B cell (primary cell): ENCODE data around the gene F8. TPM values are rescaled to one million over a fixed set of nuclear protein-coding genes. Genes with fewer than 3 reads are reported as not detected.

Source experiments
- ATAC-seq: fragments of 200-7000 bp; cut with Tn5 transposase; one replicate; pipeline ENCODE4 v1.10.0; 2021; ENCODE audit warnings: low read depth, mild to moderate bottlenecking, moderate number of reproducible peaks, moderate library complexity
- CTCF ChIA-PET: fragments of 350-600 bp; sonication (Branson Sonifier 250); formaldehyde crosslinking; loops from one replicate; lab custom pipeline; 2021; ENCODE audit warnings: antibody characterized with exemption, inconsistent platforms; lab: Charles Lee
- POLR2A ChIA-PET: fragments of 350-600 bp; sonication (Branson Sonifier 250); formaldehyde crosslinking; loops from one replicate; lab custom pipeline; 2021; ENCODE audit warnings: antibody characterized with exemption; lab: Charles Lee
- DNase-seq: peaks from one replicate; pipeline ENCODE4 v3.0.0; 2013
- H2AFZ ChIP-seq: 2 replicates; pipeline ENCODE4 v1.6.1; 2012; ENCODE audit warnings: mild to moderate bottlenecking, low read depth, low read length; ENCODE audit not compliant: insufficient read depth, poor library complexity, severe bottlenecking
- H3K27ac ChIP-seq, 2 donors: 1 replicate in 1 of 2; 2 replicates in 1 of 2; pipeline ENCODE4 v1.5.1; 2012 to 2013; ENCODE audit warnings: low read length in 2 of 2, mild to moderate bottlenecking in 2 of 2, moderate library complexity in 1 of 2
- H3K27me3 ChIP-seq, 4 experiments: fragments of 200-600 bp in 1 of 4; sonication (generic) in 1 of 4; replicated peaks in 1 of 4; 1 replicate in 2 of 4; 2 replicates in 2 of 4; pipeline versions ENCODE4 v1.6.1 to v1.7.0; 2013 to 2016; ENCODE audit warnings: low read length in 3 of 4, mild to moderate bottlenecking in 2 of 4, mixed read lengths in 1 of 4, moderate library complexity in 1 of 4; ENCODE audit not compliant: insufficient read depth in 4 of 4, control insufficient read depth in 3 of 4; ENCODE audit errors: control extremely low read depth in 1 of 4
- H3K36me3 ChIP-seq, 2 experiments: replicated peaks in 1 of 2; 1 replicate in 1 of 2; 2 replicates in 1 of 2; pipeline versions ENCODE4 v1.6.1 to v1.7.1; 2013; ENCODE audit warnings: low read length in 1 of 2; ENCODE audit not compliant: insufficient read depth in 2 of 2, control insufficient read depth in 1 of 2; ENCODE audit errors: control extremely low read depth in 1 of 2, extremely low read depth in 1 of 2
- H3K4me1 ChIP-seq, 2 donors: fragments of 200-600 bp in 1 of 2; sonication (generic) in 1 of 2; 1 replicate in 1 of 2; 2 replicates in 1 of 2; pipeline versions ENCODE4 v1.5.1 to v1.6.1; 2013 to 2017; ENCODE audit warnings: low read length in 2 of 2; ENCODE audit not compliant: control insufficient read depth in 2 of 2, insufficient read depth in 2 of 2
- H3K4me2 ChIP-seq: replicated peaks from 2 replicates; pipeline ENCODE3; 2012; ENCODE audit warnings: mild to moderate bottlenecking, low read depth, low read length; ENCODE audit not compliant: poor library complexity, severe bottlenecking
- H3K4me3 ChIP-seq, 5 experiments: fragments of 200-600 bp in 1 of 5; sonication (generic) in 1 of 5; 1 replicate in 3 of 5; 2 replicates in 2 of 5; pipeline versions ENCODE4 v1.5.1 to v1.7.0; 2011 to 2016; ENCODE audit warnings: low read length in 4 of 5, mild to moderate bottlenecking in 4 of 5, low read depth in 2 of 5, control low read depth in 1 of 5, moderate library complexity in 1 of 5; ENCODE audit not compliant: insufficient read depth in 1 of 5; ENCODE audit errors: control extremely low read depth in 1 of 5, extremely low read depth in 1 of 5
- H3K79me2 ChIP-seq: fragments of 200-600 bp; sonication (generic); one replicate; pipeline ENCODE4 v1.6.0; 2016; ENCODE audit warnings: low read length; ENCODE audit not compliant: control insufficient read depth, insufficient read depth
- H3K9ac ChIP-seq: fragments of 200-600 bp; sonication (generic); 2 replicates; pipeline ENCODE4 v1.6.1; 2017; ENCODE audit warnings: mild to moderate bottlenecking, low read length, moderate library complexity
- H3K9me3 ChIP-seq, 3 donors: one replicate each; pipeline versions ENCODE4 v1.6.1 to v1.7.1; 2013; ENCODE audit warnings: low read length in 2 of 3; ENCODE audit not compliant: control insufficient read depth in 2 of 3, insufficient read depth in 1 of 3; ENCODE audit errors: control extremely low read depth in 1 of 3
- H4K20me1 ChIP-seq: 2 replicates; pipeline ENCODE4 v1.6.0; 2012; ENCODE audit warnings: mild to moderate bottlenecking, low read length; ENCODE audit not compliant: insufficient read depth, control insufficient read depth, poor library complexity, severe bottlenecking
- H3K27ac Mint-ChIP-seq: one replicate; pipeline ENCODE4 v1.8.0; 2021; ENCODE audit warnings: mixed read lengths
- H3K27me3 Mint-ChIP-seq: one replicate; pipeline ENCODE4 v1.8.0; 2021; ENCODE audit warnings: mixed read lengths
- H3K4me1 Mint-ChIP-seq: one replicate; pipeline ENCODE4 v1.8.0; 2021; ENCODE audit warnings: mixed read lengths
- H3K4me3 Mint-ChIP-seq: one replicate; pipeline ENCODE4 v1.8.0; 2021; ENCODE audit warnings: mixed read lengths
- H3K9me3 Mint-ChIP-seq: one replicate; pipeline ENCODE4 v1.8.0; 2022; ENCODE audit warnings: mixed read lengths; ENCODE audit not compliant: insufficient read depth
- EZH2 ChIP-seq: IDR thresholded peaks from 2 replicates; pipeline ENCODE4 v1.6.1; 2012; ENCODE audit warnings: borderline replicate concordance, low read depth, mild to moderate bottlenecking, moderate library complexity, low read length; ENCODE audit not compliant: insufficient read depth, poor library complexity, severe bottlenecking
- WGBS: methylation state at CpG from one replicate; pipeline ENCODE4 v1.1.5; 2013; ENCODE audit warnings: missing lambda C conversion rate; ENCODE audit not compliant: insufficient coverage; 5-methylcytosine and 5-hydroxymethylcytosine counted together
- intact Hi-C: fragments of 100-400 bp; cut with micrococcal nuclease; formaldehyde crosslinking; loops from one replicate; pipeline ENCODE4 v1.10.0; 2022
- polyA plus RNA-seq: library from polyadenylated mRNA; depleted of rRNA; stranded (reverse); fragments of >200 nt; gene quantifications from 2 replicates; pipeline ENCODE4 v1.2.3, GENCODE V29; 2012
- total RNA-seq, 2 donors: library from RNA; stranded (reverse); fragments of 120-200 nt in 1 of 2; gene quantifications; 1 replicate in 1 of 2; 2 replicates in 1 of 2; pipeline versions ENCODE4 v1.2.3 to v1.2.4, GENCODE V29; 2013 to 2022
- TF ChIP-seq, protein P1 (sequence below): fragments of 200-600 bp; IDR thresholded peaks from one replicate; pipeline ENCODE4 v1.8.0; 2022; ENCODE audit warnings: antibody characterized with exemption, mild to moderate bottlenecking

Gene F8
- total and polyA plus RNA-seq, 2 donors (not counting 1 experiment from before 2014, with no cell fraction given) = 0.86 to 1.4 TPM

DNA sequence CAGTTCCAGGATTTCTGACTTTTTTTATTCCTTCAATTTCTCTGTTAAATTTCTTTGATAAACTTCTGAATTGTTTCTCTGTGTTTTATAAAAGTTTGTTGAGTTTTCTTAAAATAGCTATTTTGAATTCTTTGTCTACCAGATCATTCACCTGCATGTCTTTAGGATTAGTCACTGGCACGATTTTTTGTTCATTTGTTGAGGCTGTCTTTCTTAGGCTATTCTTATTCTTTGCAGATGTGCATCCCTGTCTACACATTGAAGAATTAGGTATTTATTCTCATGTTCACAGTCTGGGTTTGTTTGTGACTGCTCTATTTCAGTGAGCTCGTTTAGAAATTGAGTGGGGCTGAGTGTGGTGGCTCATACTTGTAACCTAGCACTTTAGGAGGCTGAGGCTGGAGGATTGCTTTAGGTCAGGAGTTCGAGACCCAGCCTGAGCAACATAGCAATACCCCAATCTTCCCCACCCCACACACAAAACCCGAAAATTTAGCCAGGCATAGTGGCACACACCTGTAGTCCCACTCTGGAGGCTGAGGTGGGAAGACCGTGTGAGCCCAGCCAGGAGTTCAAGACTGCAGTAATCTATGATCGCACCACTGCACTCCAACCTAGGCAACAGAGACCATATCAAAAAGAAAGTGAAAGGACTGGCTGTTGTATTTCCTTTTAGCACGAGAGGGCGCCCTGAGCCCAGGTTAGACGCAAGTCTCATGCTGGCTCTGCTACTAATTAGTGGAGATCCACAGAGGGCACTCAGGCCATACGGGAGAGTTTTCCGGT is 42.0 kb downstream of the F8 start:
- Mint-ChIP-seq H3K4me3 (peak overlapping the region; percentile 79), H3K9me3 (no peaks in the 10 kb centered on the region), H3K27me3 (peaks cover 8% of the 10 kb centered on the region), H3K27ac (no peak overlapping the region), H3K4me1 (peaks cover 2% of the 10 kb centered on the region)
- Histone ChIP-seq H3K4me2 (peak overlapping the region; percentile 51), H2AFZ (peak overlapping the region; percentile 84), H3K4me3 (peak overlapping the region in 4 of 5 experiments; percentile 6 to 40 (median 22)), H3K9ac (peak overlapping the region; percentile 40), H4K20me1 (no peaks in the 10 kb centered on the region), H3K4me1 (peaks cover 0 to 9% of the 10 kb centered on the region in 2 donors), H3K36me3 (no peaks in the 10 kb centered on the region), H3K9me3 (no peaks in the 10 kb centered on the region), H3K27ac (no peak overlapping the region), H3K27me3 (no peaks in the 10 kb centered on the region), H3K79me2 (no peaks in the 10 kb centered on the region)
- CTCF ChIA-PET = interaction anchor here (0.7 to 4.7 kb wide), 8 partner anchors 46 to 236 kb away, joined by 3 to 26 read pairs (median 3); partner anchors contain the start of genes FUNDC2 and VBP1
- peak; percentile 93 for ATAC-seq
- intact Hi-C loops = loop anchor here (1.0 to 2.0 kb wide), 5 partner anchors 46 to 236 kb away; partner anchors contain the start of genes FUNDC2 and VBP1
- POLR2A ChIA-PET = no interaction called here
- WGBS = 0% methylated on average over 4 of the region's 11 CpGs
- TF ChIP-seq, protein P1, sequence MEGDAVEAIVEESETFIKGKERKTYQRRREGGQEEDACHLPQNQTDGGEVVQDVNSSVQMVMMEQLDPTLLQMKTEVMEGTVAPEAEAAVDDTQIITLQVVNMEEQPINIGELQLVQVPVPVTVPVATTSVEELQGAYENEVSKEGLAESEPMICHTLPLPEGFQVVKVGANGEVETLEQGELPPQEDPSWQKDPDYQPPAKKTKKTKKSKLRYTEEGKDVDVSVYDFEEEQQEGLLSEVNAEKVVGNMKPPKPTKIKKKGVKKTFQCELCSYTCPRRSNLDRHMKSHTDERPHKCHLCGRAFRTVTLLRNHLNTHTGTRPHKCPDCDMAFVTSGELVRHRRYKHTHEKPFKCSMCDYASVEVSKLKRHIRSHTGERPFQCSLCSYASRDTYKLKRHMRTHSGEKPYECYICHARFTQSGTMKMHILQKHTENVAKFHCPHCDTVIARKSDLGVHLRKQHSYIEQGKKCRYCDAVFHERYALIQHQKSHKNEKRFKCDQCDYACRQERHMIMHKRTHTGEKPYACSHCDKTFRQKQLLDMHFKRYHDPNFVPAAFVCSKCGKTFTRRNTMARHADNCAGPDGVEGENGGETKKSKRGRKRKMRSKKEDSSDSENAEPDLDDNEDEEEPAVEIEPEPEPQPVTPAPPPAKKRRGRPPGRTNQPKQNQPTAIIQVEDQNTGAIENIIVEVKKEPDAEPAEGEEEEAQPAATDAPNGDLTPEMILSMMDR = peak; percentile 72
- no peak for TF ChIP-seq EZH2
- DNase-seq = peak; percentile 82

DNA sequence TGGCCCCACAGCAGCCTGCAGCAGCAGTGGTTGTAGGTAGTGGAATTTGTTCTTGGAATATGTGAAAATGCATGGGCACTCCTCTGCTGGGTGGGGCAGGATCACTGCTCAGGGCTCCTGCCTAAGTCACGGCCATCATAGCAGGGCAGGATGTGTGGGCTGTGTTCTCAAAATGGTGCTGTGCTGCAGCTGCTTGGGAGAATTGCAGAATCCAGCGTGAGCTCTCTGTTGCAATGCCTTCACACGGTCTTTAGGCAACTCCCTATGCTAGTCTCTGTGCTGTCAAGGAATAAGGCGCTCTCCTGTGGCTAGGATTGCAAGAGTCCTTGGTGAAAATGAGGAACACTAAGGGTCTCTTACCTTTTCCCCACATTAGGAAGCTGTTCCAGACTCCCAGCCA is 42.9 kb downstream of the F8 start:
- intact Hi-C loops = loop anchor here (1.0 to 2.0 kb wide), 4 partner anchors 47 to 237 kb away; partner anchors contain the start of genes FUNDC2 and VBP1
- Histone ChIP-seq H3K27me3 (no peaks in the 10 kb centered on the region), H3K9ac (no peak overlapping the region), H3K4me3 (no peak overlapping the region), H3K79me2 (no peaks in the 10 kb centered on the region), H3K4me2 (no peak overlapping the region), H3K27ac (no peak overlapping the region), H4K20me1 (no peaks in the 10 kb centered on the region), H2AFZ (no peak overlapping the region), H3K36me3 (no peaks in the 10 kb centered on the region), H3K4me1 (peaks cover 0 to 9% of the 10 kb centered on the region in 2 donors), H3K9me3 (no peaks in the 10 kb centered on the region)
- ChIA-PET POLR2A (no interaction called here), CTCF (interaction anchor here (0.5 to 4.7 kb wide), 6 partner anchors 62 to 1224 kb away, joined by 3 to 26 read pairs (median 4); no protein-coding TSS in a partner anchor)
- TF ChIP-seq, protein P1 = no peak
- TF ChIP-seq EZH2 = no peak
- Mint-ChIP-seq H3K27ac (no peak overlapping the region), H3K4me1 (peaks cover 2% of the 10 kb centered on the region), H3K9me3 (no peaks in the 10 kb centered on the region), H3K27me3 (peaks cover 8% of the 10 kb centered on the region), H3K4me3 (no peak overlapping the region)
- 100% methylated on average over 1 of the region's 4 CpGs for WGBS
- DNase-seq (no peak), ATAC-seq (no peak)
